NOMO-1 treated with dmso at 0.1 percent for 144 hours (cell line): ENCODE data around the gene CDH16.

Experiments used
- DNase-seq: peaks from one replicate; lab custom pipeline; 2025; ENCODE audit not compliant: unreplicated experiment; lab: John Stamatoyannopoulos, UW

The CDH16 gene

DNA sequence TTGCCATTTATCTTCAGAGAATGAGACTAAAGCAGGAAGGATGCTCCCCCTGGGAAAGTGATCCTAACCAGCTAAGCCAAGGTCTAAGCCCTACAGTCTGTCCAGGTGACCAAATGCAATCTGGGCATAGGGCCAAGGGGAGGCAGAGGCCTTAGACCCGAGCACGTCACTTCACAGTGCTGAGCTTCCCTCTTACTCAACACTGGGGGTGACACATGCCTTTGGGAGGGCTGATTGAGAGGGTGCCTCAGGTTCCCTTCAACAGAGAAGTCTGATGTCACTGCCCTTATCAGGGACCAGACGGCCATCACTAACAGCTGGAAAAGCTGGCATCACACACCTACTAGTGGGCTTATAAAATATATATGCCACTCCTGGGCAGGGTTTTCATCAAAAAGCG lies 11.5 kb upstream of the CDH16 start:
- no peak for DNase-seq

DNA sequence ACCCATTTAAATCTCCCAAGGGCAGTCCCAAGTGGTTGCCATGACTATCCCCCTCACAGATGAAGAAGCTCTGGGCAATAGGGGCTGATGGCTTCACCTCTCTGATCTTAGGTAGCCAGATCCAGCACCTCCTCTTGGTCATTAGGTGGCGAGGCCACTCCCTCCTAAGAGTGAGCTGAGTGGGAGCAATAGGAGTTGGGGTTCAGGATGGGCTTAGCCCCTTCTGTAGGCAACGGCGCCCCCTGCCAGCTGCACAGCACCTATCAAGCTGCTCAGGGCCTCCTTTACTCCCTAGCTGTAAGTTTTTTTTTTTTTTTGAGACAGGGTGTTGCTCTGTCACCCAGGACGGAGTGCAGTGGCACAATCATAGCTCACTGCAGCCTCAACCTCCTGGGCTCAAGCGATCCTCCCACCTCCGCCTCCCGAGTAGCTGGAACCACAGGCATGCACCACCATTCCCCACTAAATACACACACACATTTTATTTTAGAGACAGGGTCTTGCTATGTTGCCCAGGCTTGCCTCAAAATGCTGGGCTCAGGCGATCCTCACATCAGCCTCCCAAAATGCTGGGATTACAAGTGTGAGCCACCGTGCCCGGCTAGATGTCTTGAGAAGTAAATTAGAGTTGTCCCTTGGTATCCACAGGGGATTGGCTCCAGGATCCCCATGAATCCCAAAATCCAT lies 10.2 kb upstream of the CDH16 start:
- no peak for DNase-seq

DNA sequence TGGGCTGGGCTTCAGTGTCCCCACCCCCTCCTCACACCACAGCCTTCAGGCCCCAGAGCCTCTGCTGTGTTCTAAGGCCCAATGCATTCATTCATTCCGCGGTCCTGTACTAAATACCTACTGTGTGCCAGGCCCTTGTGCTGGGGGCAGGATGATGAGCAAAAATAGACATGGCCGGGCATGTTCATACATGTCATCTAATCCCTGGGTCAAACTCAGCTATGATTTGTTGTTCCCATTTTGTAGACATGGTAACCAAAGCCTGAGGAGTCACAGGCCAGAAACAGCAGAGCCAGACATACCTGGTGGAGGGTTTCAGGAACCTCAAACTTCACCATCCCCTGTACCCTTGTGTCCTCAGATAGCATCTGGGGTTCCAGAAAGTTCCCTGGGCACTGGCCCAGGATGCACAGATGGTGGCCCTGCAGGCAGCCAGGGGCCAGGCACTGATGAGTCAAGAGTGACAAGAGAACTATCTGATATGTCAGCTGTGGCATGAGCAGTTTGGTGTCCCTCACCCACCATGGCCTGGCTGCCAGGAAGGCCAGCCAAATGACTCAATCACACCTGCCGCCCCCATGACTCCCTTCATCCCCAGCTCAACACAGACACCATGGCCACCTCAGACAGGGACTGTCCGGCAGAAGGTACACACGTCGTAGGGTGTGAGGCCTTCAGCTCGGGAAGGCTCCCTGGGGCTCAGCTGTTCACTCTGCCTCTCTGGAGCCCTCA lies 9.4 kb upstream of the CDH16 start:
- DNase-seq = no peak

DNA sequence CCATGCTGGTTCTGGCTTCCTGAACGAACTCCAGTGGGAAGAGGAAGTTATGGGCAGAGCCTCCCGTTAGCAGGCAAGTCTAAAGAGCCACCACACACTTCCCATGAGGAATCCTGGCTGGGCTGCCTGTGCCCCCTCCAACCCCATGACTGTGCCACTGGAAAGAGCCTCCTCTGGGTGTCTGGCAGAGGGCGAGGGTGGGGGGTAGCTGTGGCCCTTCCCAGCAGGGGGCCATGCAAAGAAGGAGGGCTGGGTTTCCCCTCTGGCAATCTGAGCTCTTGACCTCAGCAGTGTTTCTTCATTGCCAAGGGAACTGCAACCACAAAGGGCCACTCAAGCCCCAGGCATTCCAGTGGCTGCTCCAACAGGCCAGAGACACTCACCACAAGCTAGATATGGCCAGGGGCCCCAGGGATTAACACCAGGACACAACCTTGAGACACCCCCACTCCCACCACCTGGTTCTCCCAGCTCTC lies 8.3 kb upstream of the CDH16 start:
- DNase-seq = no peak

DNA sequence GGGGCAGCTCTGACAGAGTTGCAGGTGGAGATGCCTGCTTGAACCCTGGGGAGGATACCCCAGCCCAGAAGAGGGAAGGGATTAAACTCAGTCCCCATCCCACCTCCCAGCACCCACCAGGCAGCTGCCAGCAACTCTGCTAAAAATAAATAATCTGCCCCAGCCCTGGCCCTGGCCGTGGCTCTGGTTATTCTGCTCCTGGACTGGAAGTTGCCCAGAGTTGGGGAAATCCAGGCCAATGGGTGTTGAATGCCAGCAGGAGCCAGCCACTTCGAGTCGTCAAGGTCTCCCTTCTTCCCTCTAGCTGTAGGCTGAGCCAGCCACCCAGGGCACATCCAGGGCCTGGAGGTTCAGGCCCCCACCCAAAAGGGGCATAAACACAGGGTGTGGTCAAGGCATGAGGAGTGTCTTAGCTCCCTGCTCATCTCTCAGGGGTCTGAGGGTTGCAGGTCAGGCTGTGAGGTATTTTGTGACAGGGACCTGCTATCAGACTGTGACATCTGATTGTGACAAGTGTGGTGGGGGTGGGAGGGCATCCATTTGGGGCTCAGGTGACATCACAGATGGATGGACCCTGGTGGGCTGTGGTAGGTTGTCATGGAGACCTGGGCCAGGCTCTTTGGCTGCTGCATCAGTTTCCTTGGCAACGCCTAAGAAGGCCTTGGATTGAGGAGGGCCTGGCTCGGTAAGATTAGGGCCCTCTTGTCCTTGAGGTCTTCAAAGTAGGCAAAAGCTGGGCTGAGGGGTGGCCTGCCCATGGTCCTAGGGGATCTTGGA lies 7.7 kb upstream of the CDH16 start:
- no peak for DNase-seq

DNA sequence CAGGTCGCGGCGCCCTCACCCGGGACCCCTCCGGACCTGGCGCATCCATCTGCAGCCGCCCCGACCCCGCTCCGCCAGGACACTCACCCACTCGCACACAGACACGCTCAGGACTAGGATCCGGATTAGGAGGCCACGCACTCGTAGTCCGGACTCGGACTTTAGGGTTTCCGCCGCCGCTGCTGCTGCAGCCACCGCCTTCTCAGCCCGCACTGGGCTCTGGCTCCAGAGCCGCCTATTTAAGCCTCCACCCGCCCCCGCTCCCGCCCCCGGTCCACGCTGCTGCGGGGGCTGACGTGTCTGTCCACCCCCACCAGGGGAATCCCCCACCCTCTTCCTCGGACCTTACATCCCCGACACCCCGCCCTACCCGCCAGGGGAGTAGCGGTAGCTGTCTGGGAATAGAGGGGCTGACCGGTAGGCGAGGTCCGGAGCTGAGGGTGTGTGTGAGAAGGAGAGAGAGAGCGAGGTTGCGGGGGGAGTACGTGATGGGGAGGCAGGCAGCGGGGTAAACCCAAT lies 6.7 kb upstream of the CDH16 start, which contains the start of gene RRAD:
Gene RRAD, minus strand, starts transcription at position 214 of the 519 bp plus-strand sequence. CDS start 356 bp downstream, outside the sequence.
- DNase-seq = no peak

DNA sequence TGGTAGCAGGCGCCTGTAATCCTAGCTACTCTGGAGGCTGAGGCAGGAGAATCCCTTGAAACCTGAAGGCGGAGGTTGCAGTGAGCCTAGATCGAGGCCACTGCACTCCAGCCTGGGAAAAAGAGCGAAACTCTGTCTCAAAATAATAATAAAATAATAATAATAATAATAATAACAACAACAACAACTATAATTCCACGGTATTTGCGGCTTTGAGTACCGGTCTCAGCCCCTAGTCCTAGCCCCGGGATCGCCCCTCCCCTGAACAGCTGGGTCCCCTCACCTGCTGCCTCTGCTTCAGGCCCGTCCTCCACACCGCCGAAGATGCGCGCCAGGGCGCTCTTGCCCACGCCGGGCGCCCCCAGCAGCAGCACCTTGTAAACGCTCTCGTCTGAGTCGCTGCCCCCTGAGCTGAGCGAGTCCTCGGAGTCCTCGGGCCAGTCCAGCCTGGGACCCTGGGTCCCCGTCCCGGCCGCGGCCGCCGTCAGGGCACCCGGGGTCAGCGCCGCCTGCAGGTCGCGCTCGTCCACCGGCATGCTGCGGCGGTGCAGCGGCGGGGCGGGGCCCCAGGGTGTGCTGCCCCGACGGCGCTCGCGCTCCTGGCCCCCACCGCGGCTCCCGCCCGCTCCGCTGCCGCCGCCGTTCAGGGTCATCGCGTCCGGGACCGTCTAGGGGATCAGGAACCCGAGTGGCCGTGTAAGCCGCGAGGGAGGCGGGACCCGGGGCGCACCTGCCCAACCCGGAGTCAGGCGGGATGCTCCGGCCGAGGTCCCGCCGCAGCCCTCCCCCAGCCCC lies 6.0 kb upstream of the CDH16 start:
- no peak for DNase-seq

DNA sequence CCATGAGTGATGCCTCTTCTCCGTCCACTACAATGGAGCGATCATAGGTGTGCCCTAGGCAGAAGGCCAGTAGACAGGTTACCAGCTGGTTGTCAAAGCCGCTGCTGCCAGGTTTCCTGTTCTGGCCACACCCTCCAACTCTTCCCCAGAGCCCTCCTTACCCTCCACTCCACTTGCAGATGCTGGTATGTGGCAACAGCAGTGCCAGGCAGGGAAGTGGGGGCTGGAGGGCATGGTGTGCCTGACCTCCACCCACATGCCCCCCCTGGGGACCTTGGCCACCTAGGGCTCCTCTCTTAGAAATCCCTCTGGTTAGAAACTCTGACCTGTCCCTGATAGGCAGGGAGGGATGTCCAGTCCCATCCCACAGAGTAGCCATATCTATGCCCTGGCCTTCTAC lies 5.2 kb upstream of the CDH16 start:
- no peak for DNase-seq

DNA sequence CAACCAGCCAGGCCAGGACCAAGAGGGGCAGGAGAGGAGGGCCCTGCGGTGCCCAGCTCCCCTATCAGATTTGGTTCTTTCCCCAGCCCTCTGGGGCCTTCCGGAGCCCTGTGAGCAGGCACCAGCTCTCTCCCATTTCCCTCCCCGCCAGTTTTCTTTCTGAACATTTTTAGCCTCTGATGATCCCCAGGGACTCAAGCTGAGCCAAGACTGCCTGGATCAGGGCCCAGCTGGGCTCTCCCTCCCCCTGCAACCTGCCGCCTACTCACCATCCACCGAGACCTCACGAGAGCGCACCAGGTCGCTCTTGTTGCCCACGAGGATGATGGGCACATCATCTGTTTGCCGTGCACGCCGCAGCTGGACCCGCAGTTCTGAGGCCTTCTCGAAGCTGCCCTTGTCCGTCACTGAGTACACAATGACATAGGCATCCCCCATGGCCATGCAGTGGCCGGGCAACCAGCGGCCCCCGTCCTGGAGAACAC lies 4.6 kb upstream of the CDH16 start:
- DNase-seq = no peak

DNA sequence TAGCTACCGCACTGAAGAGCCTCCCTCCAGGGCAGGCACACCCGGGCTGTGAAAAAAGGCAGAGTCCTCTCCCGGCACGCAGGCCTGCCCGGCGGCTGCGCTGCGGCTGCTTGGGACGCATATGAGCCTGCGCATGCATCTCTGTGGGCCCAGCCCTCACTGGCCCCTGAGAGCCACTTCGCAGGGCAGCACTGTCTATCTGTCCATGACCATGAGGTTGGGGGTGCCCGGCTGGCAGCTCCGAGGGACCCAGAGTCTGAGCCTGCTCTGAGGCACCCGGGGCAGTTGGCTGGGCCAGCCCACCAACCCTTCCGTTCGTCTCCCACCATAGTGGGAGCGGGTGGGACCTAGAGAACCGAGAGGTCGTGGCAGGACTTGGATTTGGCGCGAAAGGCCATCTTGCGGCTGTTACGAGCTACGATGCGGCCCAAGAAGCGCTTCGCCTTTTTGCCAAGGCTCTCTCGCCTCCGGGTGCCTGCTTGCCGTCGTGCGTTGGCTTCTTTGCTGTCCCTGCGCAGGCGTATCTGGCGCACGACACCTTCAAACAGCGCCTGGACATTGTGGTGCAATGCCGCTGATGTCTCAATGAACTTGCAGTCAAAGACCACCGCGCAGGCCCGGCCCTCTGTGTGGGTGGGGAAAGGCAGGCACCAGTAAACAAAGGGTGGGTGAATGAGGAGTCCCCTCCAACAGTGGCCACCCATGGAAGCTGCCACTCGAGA lies 3.2 kb upstream of the CDH16 start:
- DNase-seq = no peak

DNA sequence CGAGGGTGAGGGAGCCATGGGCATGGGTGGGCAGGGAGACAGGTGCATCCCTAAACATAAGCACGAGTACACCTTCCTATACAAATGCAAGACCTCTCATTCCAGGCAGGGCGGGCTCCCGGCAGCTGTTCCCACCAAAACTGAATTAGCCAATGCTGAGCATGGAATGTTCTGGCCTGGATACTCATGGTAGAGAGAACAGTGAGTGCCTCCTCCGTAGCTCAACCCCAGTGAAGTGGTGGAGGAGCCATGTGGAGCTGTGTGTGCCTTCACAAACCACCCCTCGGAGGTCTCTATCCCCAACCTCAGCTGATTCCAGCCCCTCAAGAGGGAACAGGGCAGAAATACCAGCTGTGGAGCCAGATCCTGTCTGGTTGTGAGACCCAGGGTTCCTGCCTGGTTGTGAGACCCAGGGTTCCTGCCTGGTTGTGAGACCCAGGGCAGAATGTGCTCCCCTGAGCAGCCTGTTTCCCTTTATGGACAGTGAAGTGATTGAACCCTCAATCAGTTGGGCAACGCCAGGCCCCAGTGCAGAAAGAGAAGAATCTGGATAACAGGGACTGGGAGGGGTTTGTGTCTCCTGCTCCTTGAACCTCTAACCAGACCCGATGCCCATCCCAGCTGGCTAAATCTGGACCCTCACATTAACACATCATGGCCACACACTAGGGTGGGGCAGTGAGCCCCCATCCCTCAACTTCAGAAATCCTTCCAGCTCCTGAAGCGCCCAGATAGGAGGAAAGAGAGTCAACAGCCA lies 2.4 kb upstream of the CDH16 start:
- no peak for DNase-seq

DNA sequence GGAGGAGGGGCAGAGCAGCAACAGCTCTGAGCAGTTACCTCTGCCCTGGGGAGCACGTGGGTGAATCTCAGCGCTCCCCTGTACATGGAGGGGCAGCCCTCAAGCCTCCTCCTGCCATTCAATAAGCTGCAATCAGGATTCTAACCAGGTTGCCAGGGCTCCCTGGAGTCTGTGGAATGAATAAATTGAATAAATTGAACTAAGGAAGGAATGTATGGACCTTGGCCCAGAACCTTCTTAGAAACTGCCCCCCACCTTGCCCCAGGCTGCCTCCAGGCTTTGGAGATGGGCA lies 1.6 kb upstream of the CDH16 start:
- DNase-seq = no peak

DNA sequence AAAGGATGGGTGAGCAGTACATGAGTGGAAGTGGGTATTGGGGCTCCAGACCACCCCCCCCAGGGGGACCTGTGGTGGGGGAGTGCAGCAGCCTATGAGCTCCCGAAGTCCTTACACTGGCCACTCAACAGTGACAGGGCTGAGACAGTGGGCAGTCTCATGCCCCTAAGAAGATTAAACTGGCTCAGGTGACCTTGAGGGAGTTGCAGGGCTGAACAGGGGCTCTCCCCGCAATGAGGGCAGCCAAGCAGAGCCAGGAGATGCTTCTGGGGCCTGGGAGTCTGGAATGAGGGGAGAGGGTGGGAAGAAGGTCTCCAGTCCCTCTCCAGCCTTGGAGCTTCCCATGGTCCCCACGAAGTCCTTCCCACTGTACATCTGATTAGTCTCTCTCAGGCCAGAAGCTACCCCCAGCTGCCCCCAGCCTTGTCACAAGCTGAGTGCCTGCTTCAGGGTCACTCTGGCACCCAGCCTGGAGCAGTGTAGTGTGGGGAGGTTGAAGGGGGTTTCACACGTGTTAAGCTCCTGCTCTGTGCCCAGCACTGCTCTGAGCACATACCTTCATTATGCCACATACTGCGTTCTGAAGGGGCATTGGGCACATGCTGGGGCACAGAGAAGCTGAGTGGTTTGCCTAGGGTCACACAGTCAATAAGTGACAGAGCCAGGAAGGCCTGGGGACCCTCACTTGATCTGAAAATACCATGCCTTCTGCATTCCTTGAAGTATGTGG lies 1.0 kb upstream of the CDH16 start:
- DNase-seq = no peak

DNA sequence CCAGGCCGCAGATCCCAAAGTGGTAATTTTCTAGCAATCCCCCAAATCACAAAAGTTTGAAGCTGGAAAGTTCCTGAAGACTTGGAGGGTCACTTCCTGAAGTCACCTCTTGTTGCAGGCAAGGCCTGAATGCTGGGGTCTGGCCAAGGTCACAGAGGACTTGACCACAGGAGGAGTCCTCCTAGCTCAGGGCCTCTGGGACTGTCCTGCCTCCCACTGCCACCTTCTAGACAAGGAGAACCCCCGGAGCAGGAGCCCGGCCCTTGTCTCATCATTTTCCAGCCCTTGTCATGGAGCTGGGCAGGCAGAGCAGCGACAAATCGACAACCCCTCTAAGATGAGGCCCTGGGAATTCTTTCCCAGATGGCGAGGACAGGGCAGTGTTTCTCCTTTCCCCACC lies 330 bp downstream of the CDH16 start:
- no peak for DNase-seq

DNA sequence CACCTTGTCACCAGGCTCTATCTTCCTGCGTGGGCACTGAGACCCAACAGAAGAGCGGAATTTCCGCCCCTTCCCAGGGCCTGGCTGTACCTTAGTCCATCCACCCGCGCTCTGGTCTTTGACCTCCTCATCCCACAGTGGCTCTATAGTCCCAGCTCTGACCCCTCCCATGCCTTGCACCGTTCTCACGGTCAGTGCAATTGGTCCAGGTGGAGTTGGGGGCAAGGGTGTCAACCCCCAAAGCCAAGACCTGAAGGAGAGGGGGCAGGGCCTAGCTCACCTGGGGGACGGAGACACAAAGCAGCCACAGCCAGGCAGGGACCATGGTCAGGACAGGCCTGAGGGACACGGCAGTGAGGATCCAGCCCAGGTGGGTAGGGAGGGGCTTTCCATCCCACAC lies 944 bp downstream of the CDH16 start:
- DNase-seq = no peak

DNA sequence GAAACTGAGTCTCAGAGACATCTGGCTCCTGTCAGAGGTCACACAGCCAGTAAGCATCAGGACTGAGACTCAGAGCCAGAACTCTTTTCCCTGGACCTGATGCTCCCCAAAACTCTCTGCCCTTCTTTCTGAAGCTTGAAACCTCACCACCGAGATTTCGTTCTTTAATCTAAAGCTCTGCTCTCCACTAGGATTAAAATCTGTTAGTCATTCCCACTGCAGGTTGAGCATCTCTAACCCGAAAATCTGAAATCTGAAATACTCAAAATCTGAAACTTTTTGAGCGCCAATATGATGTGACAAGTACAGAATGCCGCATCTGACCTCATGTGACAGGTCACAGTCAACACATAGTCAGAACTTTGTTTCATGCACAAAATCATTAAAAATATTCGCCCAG lies 2.2 kb downstream of the CDH16 start:
- DNase-seq = no peak

DNA sequence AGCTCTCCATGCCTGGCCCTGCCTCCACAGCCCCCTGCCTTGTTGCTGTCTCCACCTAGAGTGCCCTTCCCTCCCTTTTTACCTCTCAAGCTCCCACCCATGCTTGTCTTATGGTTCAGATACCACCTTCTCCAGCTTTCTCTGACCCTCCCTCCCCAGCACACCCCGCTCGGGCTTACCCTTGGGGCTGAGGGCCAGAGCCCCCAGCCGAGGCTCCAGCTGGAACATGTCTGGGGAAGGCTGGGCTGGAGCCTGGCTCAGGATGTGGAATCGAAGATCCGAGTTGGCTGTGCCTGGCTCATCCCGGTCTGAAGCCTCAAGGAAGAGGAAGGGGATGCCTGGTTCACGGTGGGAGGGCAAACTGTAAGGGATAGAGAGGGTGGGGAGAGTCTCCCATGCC lies 3.6 kb downstream of the CDH16 start:
- no peak for DNase-seq

DNA sequence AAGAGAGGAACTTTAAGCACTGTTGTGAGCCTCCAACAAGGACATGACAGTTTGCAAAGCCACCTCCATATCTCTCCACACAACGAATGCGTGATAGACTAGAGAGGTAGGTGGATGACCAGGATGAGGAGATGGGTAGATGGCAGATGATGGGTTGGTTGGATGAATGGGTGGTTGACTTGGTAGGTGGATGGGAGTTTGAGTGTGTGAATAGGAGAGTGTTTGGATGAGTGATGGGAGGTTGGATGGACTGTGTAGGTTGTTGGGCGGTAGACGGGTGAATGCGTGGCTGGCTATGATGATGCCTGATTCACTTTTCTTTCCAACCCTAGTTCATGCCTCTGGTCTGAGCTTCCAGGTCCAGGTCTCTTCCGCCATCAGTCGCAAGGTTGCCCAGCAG lies 4.1 kb downstream of the CDH16 start:
- no peak for DNase-seq

DNA sequence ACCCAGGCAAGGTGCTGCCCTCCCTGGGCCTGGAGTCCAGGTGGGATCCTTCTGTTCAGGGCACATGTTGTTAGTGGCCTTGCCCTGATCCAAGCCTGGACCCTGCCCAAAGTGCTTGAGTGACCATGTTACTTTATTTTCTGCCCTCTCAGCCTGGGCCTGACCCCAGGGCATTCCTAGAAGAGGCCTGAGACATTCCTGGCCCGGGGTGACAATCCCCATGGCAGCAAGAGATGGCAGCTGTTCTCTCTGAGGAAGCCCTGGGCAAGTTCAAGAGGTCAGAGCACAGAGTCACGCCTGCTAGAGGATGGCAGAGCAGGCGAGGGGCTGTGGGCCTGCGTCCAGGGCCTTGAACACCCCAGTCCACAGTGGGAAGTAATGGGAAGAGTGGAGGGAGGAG lies 5.0 kb downstream of the CDH16 start:
- DNase-seq = no peak
